DOHH2 (cell line): Measurements from ENCODE around the gene ZBTB38.

ENCODE experiments used
- H3F3A ChIP-seq: fragments of 200-600 bp; sonication (generic), shearing (Covaris generic); 2 replicates; pipeline ENCODE4 v1.6.0; 2016; ENCODE audit warnings: antibody characterized with exemption, mild to moderate bottlenecking; ENCODE audit not compliant: control insufficient read depth, insufficient read depth
- H3K27ac ChIP-seq: fragments of 200-600 bp; sonication (generic); 2 replicates; pipeline ENCODE4 v1.5.1; 2014; ENCODE audit warnings: low read depth, mild to moderate bottlenecking, low read length, moderate library complexity
- H3K27me3 ChIP-seq: fragments of 200-600 bp; sonication (generic); 2 replicates; pipeline ENCODE4 v1.6.1; 2014; ENCODE audit warnings: mild to moderate bottlenecking, low read length, mixed read lengths; ENCODE audit not compliant: control insufficient read depth
- H3K36me3 ChIP-seq: fragments of 200-600 bp; sonication (generic); 2 replicates; pipeline ENCODE4 v1.6.1; 2014; ENCODE audit warnings: mild to moderate bottlenecking, low read length, moderate library complexity, mixed read lengths; ENCODE audit not compliant: control insufficient read depth
- H3K4me1 ChIP-seq: fragments of 200-600 bp; sonication (generic); 2 replicates; pipeline ENCODE4 v1.6.1; 2014; ENCODE audit warnings: mild to moderate bottlenecking, low read length, mixed read lengths; ENCODE audit not compliant: control insufficient read depth
- H3K4me2 ChIP-seq: fragments of 200-600 bp; sonication (generic); 2 replicates; pipeline ENCODE4 v1.6.0; 2014; ENCODE audit warnings: mild to moderate bottlenecking, low read length, moderate library complexity
- H3K4me3 ChIP-seq: fragments of 200-600 bp; sonication (generic); 2 replicates; pipeline ENCODE4 v1.5.1; 2014; ENCODE audit warnings: mild to moderate bottlenecking, low read length, mixed read lengths
- H3K79me2 ChIP-seq: fragments of 200-600 bp; sonication (generic); 2 replicates; pipeline ENCODE4 v1.6.1; 2014; ENCODE audit warnings: mild to moderate bottlenecking, low read length, mixed read lengths; ENCODE audit not compliant: control insufficient read depth
- H3K9me2 ChIP-seq: fragments of 200-600 bp; sonication (generic); replicated peaks from 2 replicates; pipeline ENCODE4 v1.6.1; 2014; ENCODE audit warnings: mild to moderate bottlenecking, low read length, mixed read lengths; ENCODE audit not compliant: control insufficient read depth
- H3K9me3 ChIP-seq: fragments of 200-600 bp; sonication (generic); 2 replicates; pipeline ENCODE4 v1.6.1; 2014; ENCODE audit warnings: antibody characterized with exemption, low read length, mixed read lengths; ENCODE audit not compliant: control insufficient read depth, insufficient read depth
- H4K20me1 ChIP-seq: fragments of 200-600 bp; sonication (generic); 2 replicates; pipeline ENCODE4 v1.6.0; 2014; ENCODE audit warnings: low read depth, mild to moderate bottlenecking, antibody characterized with exemption, low read length, moderate library complexity; ENCODE audit not compliant: control insufficient read depth, insufficient read depth
- CTCF ChIP-seq: fragments of 200-600 bp; sonication (generic); IDR thresholded peaks from one replicate; pipeline ENCODE4 v1.5.1; 2014; ENCODE audit warnings: antibody characterized with exemption, mild to moderate bottlenecking, low read depth, low read length; ENCODE audit not compliant: poor library complexity, severe bottlenecking
- EZH2phosphoT487 ChIP-seq: fragments of 200-600 bp; sonication (generic); IDR thresholded peaks from 2 replicates; pipeline ENCODE4 v1.6.1; 2017; ENCODE audit warnings: borderline replicate concordance, mild to moderate bottlenecking, antibody characterized with exemption, low read length, moderate library complexity, mixed read lengths

The ZBTB38 gene

GRCh38 chr3:141342386-141342785 is 25.9 kb upstream of the ZBTB38 start:
- H3K79me2 ChIP-seq = no peaks in the 10 kb centered on the region
- H3K9me2 ChIP-seq = no peaks in the 10 kb centered on the region
- H3K9me3 ChIP-seq = no peaks in the 10 kb centered on the region
- H3K4me3 ChIP-seq = no peak overlapping the region
- no peaks in the 10 kb centered on the region for H4K20me1 ChIP-seq
- H3K4me1 ChIP-seq = peaks cover 3% of the 10 kb centered on the region
- no peaks in the 10 kb centered on the region for H3K36me3 ChIP-seq
- TF ChIP-seq CTCF (no peak), EZH2phosphoT487 (no peak)
- no peaks in the 10 kb centered on the region for H3K27me3 ChIP-seq
- H3K27ac ChIP-seq = no peak overlapping the region
- no peaks in the 10 kb centered on the region for H3F3A ChIP-seq
- H3K4me2 ChIP-seq = no peak overlapping the region

GRCh38 chr3:141343077-141343476 is 25.2 kb upstream of the ZBTB38 start:
- Histone ChIP-seq H3K4me1 (no peaks in the 10 kb centered on the region), H4K20me1 (no peaks in the 10 kb centered on the region), H3K9me3 (no peaks in the 10 kb centered on the region), H3K27me3 (no peaks in the 10 kb centered on the region), H3K4me3 (no peak overlapping the region), H3K4me2 (no peak overlapping the region), H3K79me2 (no peaks in the 10 kb centered on the region), H3F3A (no peaks in the 10 kb centered on the region), H3K36me3 (no peaks in the 10 kb centered on the region), H3K27ac (no peak overlapping the region), H3K9me2 (no peaks in the 10 kb centered on the region)
- no peak for TF ChIP-seq CTCF
- TF ChIP-seq EZH2phosphoT487 = no peak

GRCh38 chr3:141343865-141344271 is 24.4 kb upstream of the ZBTB38 start:
- Histone ChIP-seq H4K20me1 (no peaks in the 10 kb centered on the region), H3K4me1 (no peaks in the 10 kb centered on the region), H3K4me2 (no peak overlapping the region), H3K4me3 (no peak overlapping the region), H3K27me3 (no peaks in the 10 kb centered on the region), H3K9me2 (no peaks in the 10 kb centered on the region), H3K79me2 (no peaks in the 10 kb centered on the region), H3F3A (no peaks in the 10 kb centered on the region), H3K27ac (no peak overlapping the region), H3K9me3 (no peaks in the 10 kb centered on the region), H3K36me3 (no peaks in the 10 kb centered on the region)
- TF ChIP-seq EZH2phosphoT487 (no peak), CTCF (no peak)

- Histone ChIP-seq H3K4me2 (no peak overlapping the region), H4K20me1 (no peaks in the 10 kb centered on the region), H3F3A (no peaks in the 10 kb centered on the region), H3K9me2 (no peaks in the 10 kb centered on the region), H3K27me3 (no peaks in the 10 kb centered on the region), H3K9me3 (no peaks in the 10 kb centered on the region), H3K79me2 (no peaks in the 10 kb centered on the region), H3K27ac (no peak overlapping the region), H3K4me3 (no peak overlapping the region), H3K4me1 (no peaks in the 10 kb centered on the region), H3K36me3 (no peaks in the 10 kb centered on the region)
- TF ChIP-seq EZH2phosphoT487 (no peak), CTCF (no peak)
Measured at GRCh38 chr3:141345528-141345927, 22.8 kb upstream of the ZBTB38 start.
